ENCODE measurements around the gene CELF2. TPM values are rescaled to one million over a fixed set of nuclear protein-coding genes. Genes with fewer than 3 reads are reported as not detected.
"Not testable (repeated sequence)": the region's sequence is repeated elsewhere in the genome, so short reads cannot be mapped to it uniquely, and the experiment has no call there.

CELF2 gene
- polyA plus RNA-seq, 3 donors: 11.2 to 11.8 (median 11.5) TPM

DNA sequence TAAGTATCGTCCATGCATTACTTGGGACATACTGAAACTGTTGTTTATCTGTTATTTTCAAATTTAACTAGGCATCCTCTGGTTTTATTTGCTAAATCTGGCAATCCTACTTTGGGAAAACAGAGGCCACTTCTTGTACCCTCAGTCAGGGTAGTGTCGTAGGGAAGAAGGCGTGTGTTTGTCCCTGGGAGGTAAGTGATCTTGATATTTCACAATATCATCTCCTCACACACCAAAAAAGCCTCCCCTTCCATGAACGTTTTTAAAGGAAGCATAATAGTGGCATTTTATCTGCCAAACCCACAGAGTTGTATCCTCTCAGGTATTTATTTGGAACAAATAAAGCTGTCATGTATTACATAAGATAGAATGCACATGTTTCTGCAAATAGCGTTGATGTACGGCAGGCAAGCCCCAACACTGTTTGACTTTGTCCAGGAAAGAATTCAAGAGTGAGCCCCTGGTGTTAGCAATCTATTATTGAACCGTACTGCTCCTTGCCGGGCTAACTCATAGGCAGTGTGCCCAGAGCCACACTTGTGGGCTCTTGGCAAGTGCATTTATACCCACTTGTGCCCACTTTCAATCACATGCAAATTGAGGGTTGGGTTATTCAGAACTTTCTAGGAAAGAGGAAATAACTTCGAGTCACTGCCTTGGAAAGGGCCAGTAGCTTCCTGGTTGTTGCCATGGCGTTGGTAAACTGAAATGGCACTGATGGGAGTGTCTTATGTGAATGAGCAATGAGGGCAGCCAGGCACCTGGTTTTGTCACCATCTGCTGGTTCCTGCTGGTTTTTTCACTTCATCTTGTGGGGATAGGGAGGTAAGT, 327.8 kb downstream of the CELF2 start:
- DNase-seq: peak; percentile 31

DNA sequence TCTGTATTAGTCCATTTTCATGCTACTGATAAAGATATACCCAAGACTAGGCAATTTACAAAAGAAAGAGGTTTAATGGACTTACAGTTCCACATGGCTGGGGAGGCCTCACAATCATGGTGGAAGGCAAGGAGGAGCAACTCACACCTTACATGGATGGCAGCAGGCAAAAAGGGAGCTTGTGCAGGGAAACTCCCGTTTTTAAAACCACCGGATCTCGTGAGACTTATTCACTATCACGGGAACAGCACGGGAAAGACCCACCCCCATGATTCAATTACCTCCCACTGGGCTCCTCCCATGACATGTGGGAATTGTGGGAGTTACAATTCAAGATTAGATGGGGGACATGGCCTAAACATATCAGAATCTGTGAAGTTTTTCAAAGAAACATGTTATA, 329.9 kb downstream of the CELF2 start:
- DNase-seq: not testable (repeated sequence)

DNA sequence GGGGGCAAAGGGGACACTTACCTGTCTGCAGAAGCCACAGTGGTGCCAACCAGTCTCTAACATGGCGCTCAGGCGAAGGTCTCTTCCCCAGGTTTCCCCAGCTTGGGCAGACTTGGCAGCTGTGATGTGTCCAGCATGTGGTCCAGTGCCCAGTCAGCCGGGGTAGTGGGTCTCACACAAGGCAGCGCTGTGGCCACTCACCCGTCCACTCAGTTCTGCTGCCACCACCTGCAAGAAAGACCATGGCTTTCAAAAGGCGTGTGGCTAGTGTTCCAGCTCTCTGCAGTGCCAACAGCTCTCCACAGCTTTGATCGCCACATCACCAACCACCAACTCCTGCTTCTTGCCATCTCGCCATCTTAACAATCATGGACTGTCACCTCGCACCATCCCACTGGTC, 334.1 kb downstream of the CELF2 start:
- no peak for DNase-seq

DNA sequence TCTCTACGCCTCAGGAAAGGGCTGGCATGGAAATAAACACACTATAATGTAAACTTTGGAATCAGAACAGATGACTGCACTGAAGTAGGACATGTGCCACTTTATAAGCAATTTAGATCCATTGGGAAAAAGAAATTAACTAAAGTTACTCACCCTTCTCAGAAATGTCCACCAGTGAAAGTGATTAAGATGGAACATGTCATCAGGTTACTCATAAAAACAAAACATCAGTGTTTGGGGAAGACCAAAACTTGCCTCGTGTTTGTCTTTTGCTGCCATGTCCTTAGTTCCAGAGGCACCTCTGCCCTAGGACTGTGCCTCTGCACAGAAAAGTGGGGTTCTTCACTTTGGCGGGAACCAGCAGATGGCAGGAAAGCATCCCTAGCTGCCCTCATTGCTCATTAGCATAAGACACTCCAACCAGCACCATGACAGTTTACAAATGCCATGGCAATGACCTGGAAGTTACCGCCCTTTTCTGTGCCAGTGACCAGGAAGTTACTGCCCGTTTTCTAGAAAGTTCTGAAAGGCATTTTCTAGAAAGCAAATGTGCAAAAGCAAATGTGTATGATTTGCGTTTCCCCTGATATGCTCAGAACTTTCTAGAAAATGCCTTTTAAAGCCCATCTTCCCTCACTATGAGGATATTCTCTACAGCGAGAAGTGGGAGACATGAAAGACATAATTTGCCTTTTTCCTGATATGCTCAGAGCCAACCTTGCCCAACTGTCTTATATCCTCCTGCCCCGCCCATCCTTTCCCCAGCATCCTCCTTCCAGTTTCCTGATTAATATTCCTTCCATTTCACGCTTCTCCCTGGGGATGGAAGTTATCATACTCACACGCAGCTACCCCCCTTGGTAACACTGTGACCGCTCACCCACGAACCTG, 335.6 kb downstream of the CELF2 start:
- DNase-seq: no peak

DNA sequence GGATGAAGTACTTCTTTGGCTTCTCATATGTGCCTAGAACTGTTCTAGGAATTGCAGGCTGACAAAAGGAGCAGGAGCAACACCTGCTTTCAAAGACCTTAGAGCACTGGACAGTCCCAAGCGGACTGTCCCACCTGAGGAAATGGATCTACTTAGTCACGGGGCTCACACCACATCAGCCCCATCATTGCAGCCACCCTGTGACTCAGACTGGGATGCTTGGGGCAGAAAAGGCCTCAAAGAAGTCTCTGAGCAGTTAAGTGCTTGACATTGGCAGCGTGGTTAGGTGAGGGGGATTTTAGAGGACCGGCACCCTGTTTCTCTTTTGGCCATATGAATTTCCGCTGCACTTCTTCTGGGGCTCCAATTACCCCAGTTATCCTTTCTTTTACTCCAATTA, 337.2 kb downstream of the CELF2 start:
- DNase-seq: no peak

DNA sequence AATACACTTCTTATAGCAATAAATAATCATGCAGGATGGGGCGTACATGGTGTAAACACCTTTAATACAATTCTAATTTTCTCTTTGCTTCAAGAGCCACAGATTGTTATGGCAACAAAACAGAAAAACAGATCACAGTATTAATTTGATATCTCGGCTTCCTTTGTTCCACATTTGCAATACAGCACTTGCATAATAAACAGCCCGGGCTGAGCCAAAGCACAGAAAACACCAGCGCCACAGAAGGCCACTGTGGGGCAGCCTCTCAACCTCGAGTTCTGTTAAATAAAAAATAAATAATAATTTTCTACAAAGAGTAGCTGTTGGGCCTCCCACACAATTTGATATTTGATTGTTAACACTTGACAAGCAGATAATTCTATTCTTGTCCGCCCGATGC, 337.9 kb downstream of the CELF2 start:
- DNase-seq: no peak

DNA sequence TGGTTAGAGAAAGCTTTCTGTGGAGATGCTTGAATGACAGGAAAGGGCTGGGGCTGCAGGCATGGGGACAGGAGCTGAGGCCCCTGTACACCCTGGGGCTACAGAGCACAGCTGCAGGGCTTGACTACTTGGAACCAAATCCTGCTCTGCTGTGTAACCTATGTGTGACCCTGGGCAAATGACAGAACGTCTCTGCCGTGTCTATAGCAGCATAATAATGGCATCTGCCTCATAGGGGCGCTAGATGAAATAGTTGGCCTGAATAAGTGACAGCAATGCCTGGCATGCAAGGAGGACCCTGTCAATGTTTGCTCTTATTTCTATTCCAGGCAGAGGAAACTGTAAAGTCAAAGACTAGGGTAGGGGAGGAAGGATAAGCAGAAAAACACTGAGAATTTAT, 339.8 kb downstream of the CELF2 start:
- DNase-seq: no peak

DNA sequence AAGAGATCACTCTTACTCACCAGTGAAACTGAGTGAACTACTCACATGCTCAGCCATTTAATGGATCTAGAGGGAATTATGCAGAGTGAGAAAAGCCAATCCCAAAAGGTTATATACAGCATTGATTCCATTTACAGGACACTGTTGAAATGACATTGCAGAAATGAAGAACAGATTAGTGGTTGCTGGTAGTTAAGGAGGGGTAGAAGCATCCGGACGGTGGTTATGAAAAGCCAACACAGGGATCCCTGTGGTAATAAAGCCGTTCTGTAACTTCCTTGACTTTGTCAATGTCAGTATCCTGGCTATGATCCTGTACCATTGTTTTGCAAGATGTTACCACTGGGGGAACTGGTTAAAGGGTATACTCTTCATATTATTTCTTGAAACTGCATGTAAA, 340.3 kb downstream of the CELF2 start:
- no peak for DNase-seq

DNA sequence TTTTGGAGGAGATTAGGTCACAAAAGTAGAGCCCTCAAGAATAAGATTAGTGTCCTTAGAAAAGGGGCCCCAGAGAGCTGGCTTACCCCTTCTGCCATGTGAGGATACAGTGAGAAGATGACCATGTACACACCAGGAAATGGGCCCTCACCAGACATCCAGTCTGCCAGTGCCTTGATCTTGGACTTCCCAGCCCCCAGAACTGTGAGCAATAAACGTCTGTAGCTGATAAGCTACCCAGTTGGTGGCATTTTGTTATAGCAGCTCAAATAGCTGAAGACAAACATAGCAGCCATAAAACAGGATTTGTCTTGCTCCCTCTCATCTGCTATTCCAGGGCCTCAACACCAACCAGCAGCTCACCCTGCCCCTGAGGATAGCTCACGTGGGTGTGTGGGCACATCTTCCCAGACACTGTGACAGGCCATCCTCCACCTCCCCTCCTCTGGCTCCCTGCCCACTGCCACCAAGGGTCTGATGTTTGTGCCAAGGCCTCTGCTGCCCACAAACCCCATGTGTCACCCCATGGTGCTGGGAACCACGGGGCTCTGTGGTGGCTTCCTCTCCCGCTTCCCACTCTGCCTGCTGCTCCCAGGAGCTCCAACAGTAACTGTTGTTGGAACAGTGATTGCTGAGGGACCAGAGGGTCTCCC, 341.4 kb downstream of the CELF2 start:
- no peak for DNase-seq

DNA sequence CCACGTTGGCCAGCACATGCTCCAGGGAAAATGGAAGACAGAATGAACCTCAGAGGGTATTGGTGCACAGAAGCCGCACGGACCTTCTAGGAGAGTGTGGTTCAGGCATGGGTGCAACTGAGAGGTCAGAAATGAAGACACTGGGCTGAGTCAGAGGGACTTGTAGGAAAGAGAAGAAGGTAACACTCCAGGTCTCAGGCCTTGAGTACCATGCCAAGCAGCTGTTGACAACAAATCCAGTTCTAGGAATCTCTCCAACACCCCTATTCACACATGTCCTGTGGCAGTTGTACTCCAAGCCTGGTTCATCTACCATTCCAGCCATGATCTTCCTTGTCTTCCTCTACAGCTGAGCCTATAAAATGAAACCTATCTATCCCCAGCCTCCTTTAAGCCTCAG, 342.2 kb downstream of the CELF2 start:
- DNase-seq: no peak

DNA sequence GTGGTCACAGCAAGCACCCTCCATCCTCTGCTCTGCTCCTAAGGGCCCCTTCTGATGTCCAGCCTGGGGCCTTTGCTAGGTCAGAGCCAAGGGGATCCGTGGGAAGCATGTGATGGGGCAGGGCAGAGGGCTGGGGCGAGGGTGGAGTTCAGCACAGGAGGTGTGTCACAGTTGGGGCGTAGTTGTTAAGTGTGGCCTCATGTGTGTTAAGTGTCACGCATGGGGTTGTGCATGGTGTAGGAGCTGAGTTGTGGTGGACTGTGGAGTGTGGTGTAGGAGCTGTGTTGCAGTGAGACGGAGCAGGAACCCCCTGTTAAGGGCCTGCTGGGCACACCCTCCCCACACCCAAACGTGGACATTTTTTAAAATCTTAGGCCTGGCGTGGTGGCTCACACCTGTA, 345.8 kb downstream of the CELF2 start:
- no peak for DNase-seq

DNA sequence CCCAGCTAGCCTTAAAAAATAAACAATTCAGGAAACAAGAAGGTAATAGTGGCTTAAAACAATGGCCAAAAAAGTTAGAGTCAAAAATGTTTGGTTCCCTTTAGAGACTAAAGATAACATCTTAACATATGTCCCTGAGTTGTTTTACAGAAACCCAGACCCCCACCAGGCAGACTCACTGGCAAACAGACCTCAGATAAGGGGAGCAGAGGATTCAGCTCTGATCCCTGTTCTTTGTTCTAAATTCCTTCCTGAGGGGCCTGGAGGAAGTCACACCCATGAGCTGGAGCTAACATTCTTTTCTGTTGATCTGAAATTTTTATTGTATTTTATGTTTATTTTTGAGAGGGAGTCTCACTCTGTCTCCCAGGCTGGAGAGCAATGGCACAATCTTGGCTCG, 346.6 kb downstream of the CELF2 start:
- DNase-seq: no peak

DNA sequence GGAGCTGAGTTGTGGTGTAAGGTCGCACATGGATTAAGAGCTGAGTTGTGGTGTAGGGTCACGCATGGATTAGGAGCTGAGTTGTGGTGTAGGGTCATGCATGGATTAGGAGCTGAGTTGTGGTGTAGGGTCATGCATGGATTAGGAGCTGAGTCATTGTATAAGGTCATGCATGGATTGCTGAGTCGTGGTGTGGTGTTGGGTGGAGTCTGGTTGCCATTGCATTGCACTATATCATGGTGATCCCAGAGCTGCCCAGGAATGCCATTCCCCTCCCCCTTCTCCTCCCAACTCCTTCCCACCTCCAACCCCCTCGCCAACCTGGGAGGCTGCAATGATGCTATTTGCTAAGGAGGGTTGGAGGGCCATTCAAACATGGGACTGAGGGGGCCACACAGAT, 349.2 kb downstream of the CELF2 start:
- not testable (repeated sequence) for DNase-seq

DNA sequence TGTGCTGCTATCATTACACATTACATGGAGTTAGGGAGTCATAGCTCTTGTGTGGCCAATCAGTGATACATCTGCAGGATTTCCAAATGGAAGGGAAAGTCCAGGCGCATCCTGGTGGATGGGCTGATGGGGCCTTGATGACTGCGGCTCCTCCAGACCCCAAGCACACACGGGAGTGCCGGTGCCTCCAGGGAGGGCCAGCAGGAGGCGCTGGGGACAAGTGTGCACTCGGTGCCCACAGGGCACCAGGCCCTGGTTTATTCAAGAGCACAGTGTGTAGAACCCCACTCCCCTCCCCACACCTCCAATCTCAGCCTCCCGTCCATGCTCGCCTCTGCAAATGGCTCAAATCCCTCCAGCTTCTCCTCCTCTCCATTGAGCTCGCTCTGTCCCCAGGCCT, 349.8 kb downstream of the CELF2 start:
- no peak for DNase-seq

DNA sequence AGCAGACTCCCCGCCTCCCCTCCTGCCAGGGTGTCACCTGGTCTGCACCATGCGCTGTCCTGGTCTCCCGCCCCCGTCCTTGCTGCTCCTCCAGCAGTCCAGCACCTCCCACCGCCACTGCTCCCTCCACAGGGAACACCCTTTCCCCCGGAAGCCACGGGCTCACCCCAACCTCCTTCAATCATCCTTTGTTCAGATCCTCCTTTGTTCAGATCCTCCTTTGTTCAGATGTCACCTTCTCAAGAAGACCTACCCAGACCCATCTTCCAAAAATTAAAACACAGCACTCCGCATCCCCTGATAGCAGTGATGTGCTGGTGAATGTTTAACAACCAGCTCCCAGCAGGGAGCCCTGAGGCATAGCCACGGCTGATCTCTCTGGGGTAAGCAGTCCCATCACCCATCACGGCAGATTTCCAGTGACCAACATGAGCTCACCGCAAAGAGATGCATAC, 356.1 kb downstream of the CELF2 start:
- DNase-seq: no peak

DNA sequence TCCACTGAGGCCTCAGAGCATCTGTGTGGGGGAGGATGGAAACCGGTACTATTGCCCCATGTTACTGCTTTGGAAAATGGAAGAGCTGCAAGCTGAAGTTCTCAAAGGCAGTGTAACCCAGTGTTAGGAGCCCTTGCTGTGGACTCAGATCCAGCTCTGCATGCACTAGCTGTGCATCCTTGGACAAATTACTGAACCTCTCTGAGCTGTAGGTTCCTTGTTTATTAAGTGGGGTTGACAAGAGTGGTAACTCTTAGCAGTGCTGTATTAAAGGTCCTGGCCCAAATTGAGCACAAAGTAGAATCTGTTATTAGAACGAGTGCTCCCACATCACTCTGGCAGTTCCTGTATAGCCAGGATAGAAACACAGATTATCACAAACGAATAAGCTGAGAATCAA, 359.6 kb downstream of the CELF2 start:
- DNase-seq: no peak

DNA sequence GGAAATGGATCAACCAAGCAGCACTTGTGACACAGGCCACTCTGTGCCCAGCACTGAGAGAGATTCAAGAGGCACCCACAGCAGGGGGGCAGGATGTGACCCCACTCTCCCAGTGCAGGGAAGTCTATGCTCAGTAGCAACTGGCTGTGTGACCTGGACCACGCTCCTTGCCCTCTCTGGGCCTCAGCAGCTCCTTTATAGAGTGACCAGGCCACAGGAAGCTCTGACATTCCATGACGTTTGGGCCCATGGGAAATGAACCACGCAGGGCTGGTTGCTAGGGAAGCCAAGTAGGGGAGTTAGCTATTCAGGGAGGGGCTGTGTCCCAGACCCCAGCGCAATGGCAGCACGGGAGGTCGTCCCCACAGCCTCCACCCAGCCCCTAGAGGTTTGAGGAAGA, 361.2 kb downstream of the CELF2 start:
- no peak for DNase-seq

DNA sequence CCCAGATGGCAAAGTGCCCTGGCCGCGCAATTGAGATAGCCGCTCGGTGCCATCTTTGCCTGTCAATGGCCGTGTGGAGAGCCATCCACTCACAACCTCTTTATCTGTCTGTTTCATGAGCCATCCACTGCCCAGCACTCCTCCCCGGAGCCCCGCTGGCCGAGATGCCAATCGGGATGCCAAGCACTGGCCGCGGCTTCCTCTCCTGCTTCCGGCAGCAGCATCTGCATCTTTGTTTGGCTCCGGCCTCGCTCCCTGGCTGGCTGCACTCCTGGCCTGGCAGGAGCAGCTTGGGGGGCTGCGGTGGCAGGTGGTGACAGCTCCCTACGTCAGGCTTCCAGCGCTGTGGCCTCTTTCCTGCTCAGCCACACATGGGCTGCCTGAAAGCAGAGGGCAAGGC, 362.1 kb downstream of the CELF2 start:
- no peak for DNase-seq

DNA sequence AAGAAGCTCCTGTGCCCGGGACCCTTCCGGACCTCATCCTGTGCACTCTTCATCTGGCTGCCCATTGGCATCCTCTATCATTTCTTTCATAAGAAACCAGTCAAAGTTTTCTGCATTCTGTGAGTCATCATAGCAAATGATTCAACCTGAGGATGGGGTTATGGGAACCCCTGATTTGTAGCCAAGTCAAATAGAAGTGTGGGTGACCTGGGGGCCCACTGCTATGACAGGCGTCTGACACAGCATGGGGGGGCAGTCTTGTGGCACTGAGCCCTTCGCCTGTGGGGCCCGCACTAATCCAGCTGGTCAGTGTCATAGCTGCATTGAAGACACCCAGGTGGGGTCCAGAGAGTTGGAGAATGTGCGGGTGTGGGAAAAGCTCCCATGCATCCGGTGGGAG, 363.4 kb downstream of the CELF2 start:
- no peak for DNase-seq

DNA sequence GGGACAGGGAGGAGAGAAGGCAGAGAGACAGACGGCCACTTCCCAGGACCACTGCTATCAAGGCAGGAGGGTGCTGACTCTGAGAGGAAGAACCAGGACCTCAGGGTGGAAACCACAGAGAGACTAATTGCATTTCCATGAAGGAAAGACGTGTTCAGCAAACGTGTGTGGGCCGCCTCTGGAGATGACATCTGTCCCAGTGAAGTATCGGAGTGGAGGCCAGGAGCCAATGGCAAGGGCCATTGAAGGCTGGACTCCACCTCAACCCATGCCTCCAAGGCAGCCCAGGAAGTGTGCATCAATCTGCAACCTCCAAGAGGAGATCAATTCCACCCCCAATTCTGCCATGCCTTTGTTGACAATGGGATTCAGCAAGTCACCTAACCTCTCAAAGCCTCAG, 363.8 kb downstream of the CELF2 start:
- no peak for DNase-seq

DNA sequence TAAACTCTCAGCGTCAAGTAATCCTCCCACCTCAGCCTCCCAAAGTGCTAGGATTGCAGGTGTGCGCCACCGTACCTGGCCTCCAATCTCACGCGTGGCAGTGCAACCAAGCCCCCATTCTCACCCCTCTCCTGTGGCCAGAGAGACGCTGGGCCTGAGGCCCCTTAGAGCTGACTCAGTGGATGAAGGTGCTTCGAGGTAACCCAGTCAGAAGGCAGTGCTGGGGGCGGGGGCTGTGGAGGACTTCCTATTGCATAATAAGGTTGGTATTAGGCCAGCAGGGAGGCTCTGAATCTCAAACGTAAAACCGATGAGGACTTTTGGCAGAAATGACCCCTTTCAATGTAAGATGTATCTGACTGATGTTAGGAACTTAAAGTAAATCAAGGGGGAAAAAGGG, 364.5 kb downstream of the CELF2 start:
- DNase-seq: no peak

DNA sequence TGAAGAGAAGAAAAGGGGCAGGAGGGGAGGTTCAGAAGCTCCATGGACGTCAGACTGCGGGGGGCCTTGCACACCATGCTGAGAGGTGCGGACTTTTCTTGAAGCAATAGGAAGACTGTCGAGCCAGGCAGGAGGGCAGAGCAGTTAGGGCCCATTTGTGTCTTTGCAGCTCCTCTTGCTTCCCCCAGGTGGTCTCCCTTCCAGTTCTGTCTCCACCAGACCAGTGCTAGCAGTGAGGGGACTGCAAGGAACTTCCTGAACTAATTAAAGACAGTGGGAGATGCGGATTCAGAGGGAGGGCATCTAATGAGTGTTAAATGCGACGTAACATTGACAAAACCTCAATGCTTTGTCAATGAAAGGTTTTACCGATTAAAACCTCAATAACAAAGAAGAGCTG, 368.4 kb downstream of the CELF2 start:
- no peak for DNase-seq
